Stimulated activated CD8-positive, alpha-beta memory T cell treated with anti-CD3 and anti-CD28 coated beads, Interleukin-4, amount 100 ng/mL, for 24 hours (primary cell): ENCODE data around the gene KRTAP5-5.
"Not testable (repeated sequence)": the region's sequence is repeated elsewhere in the genome, so short reads cannot be mapped to it uniquely, and the experiment has no call there.

Source experiments
- DNase-seq: peaks from one replicate; pipeline ENCODE4 v3.0.0-alpha.2; 2020; ENCODE audit warnings: low read depth

Gene KRTAP5-5

GRCh38 chr11:1656670-1657069, 27.1 kb downstream of the KRTAP5-5 start:
- no peak for DNase-seq

DNA sequence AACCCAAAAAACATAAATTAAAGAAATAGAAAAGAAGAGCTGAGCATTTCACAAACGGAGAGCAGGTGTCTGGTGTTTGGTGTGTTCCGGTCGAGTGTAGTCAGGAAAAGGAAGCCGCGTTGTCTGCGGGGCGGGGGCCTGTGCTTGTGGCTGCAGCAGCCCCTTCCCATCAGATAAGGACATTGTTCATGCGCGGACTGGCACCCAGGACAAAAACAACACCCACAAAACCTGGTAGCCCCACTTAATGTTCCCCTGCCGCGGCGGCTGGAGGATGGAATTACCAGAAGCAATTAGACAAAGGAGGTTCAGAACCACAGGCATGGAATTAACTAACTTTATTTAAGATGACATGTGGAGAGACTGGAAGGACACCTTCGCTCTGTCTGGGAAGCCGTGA, 29.9 kb downstream of the KRTAP5-5 start:
- no peak for DNase-seq

- no peak for DNase-seq
Measured at GRCh38 chr11:1660111-1660867, 30.7 kb downstream of the KRTAP5-5 start.

- not testable (repeated sequence) for DNase-seq
Measured at GRCh38 chr11:1661454-1662269, 32.1 kb downstream of the KRTAP5-5 start.

- DNase-seq: not testable (repeated sequence)
Measured at GRCh38 chr11:1662699-1663283, 33.2 kb downstream of the KRTAP5-5 start.

DNA sequence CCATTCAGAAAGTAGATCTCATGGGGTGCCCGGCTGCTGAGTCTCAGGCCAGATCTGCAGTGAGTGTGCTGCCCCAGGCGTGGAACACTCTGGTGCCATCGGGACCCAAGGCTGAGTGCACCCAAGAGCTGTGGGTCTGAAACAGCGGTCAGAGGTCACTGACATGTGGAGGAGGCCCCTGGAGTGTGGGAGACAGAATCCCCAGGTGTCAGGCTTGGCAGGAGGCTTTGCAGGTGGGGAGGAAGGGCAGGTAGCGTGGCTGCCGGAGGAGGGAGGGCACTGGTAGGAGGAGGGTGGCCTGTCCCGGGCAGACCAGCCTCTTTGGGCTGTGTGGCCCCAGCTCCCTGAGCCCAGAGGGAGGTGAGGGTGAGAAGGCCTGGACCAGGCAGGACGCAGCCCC, 35.7 kb downstream of the KRTAP5-5 start:
- DNase-seq: no peak

- no peak for DNase-seq
Measured at GRCh38 chr11:1667121-1667850, 37.7 kb downstream of the KRTAP5-5 start.

DNA sequence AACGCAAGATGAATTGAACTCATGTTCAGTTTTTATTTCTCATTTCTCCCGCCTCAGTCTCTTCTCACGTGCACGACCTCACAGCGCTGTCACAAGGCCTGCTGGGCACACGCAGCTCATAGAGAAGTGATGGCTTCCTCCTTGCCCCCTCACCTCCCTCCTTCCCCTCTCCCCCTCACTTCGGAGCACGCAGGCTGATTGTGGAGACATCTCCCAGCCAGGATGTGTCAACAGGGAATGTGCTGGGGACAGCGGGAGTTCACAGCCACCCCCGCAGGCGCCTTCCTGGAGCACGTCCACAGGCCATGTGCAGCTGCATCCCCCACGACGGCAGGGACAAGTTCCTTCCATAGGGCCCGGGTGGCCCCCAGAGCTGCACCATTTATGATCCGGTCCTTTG, 38.3 kb downstream of the KRTAP5-5 start:
- DNase-seq: no peak

DNA sequence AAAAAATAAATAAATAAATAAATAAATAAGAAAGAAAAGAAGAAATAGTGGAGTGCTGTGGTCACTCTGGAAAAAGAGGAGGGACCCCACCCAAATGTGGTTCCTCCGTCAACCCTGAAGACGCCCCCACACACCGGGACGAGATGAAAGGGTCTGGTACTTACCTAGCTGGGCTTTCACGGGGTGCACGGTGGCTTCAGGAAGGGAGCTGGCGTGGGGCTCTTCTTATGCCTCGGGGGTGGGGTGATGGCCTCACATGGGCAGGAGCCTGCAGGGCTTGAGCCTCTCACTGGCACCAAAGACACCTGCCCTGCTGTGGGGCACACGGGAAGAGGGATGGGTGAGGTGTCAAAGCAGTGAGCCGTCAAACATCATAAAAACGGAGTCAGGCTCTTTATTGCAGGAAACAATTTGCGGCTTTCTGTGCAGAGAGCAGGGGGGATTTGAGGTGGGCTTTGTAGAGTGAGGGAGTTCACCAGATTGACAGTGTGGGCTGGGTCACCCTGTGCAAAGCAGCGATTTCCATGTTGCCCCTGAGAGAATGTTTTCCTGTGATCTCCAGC, 39.4 kb downstream of the KRTAP5-5 start:
- no peak for DNase-seq

GRCh38 chr11:1669546-1670218, 40.1 kb downstream of the KRTAP5-5 start:
- DNase-seq: no peak

DNA sequence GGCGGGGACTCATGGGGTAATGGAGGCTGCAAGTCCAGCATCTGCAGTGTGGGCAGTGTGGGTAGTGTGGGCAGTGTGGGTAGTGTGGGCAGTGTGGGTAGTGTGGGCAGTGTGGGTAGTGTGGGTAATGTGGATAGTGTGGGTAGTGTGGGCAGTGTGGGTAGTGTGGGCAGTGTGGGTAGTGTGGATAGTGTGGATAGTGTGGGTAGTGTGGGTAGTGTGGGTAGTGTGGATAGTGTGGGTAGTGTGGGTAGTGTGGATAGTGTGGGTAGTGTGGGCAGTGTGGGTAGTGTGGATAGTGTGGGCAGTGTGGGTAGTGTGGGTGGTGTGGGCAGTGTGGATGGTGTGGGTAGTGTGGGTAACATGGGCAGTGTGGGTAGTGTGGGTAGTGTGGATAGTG, 40.9 kb downstream of the KRTAP5-5 start:
- not testable (repeated sequence) for DNase-seq

DNA sequence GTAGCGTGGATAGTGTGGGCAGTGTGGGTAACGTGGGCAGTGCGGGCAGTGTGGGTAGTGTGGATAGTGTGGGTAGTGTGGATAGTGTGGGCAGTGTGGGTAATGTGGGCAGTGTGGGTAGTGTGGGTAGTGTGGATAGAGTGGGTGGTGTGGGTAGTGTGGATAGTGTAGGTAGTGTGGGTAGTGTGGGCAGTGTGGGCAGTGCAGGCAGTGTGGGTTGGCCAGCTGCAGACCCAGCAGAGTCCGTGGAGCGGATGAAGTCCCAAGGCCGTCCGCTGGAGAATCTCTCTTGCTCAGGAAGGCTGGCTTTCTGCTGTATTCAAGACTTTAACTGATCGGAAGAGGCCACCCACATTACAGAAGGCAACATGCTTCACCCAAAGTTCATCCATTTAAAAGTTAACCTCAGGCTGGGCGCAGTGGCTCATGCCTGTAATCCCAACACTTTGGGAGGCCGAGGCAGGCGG, 41.4 kb downstream of the KRTAP5-5 start:
- no peak for DNase-seq

DNA sequence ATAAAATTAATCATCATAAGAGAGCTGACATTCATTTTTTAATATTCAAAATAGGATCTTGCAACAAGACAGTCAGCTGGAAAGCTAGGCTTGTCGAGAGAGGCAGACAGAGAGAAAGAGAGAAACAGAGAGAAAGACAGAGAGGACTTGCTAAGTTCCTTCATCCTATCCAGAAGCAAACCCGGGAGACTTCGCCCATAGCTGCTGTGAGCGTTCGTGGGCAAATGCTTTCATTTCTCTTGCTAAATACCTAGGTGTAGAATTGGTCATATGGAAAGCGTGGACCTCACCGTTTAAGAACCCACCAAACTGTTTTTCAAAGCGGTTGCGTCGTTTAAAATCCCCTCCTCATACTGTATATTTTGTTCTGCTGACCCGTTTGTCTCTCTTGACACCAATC, 42.1 kb downstream of the KRTAP5-5 start:
- no peak for DNase-seq

DNA sequence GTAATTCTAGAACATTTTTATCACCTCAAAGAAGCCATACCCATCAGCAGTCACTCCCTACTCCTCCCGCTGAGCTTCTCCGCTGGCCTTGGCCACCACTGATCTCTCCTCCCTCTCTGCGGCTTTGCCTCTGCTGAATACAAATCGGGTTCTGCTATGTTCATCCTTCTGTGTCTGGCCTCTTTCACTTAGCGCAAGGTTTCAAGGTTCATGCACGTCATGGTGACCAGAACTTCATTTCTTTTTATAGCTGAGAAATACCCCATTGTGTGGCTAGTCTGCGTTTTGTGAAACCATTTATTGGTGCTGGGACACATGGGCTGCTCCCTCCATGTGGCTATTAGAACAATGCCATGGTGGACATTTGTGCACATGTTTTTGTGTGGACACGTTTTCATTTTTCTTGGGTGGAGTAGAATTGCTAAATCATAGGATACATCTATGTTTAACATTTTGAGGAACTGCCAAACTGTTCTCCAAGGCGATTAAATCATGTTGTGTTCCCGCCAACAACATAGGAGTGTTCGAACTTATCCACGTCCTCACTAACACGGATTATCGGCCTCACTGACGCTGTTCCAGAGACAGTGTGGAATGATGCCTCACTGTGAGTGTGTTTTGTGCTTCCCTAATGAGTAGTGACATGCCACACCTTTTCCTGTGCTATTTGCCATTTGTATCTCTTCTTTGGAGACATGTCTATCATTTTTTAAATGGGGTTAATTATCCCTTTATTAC, 43.2 kb downstream of the KRTAP5-5 start:
- no peak for DNase-seq

DNA sequence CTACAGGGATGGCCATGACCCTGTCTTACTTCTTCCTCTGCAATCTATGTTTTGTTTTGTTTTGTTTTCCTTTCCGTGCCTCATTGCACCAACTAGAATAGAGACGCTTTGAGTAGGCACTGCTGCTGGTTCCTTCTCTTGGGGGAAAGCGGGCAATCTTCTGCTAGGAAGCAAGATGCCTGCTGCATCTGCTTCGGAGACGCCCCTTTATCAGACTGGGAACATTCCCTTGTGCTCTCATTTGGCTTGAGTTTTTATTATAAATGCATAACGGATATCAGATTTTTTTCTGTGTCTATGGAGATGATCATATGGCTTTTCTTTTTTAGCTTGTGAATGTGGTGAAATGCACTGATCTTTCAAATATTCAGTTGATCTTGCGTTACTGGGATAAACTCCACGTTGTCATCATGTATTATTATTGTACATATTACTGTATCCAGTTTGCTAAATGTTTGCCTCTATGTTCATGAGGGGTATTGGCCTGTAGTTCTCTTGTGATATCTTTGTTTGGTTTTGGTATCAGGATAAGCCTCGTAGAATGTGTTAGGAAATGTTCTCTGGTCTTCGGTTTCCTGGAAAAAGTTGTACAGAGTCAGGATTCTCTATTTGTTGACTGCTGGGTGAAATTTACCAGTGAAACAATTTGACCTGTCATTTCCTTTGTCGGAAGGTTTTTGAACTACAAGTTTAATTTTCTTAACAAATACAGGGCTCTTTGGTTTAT, 44.0 kb downstream of the KRTAP5-5 start:
- no peak for DNase-seq

DNA sequence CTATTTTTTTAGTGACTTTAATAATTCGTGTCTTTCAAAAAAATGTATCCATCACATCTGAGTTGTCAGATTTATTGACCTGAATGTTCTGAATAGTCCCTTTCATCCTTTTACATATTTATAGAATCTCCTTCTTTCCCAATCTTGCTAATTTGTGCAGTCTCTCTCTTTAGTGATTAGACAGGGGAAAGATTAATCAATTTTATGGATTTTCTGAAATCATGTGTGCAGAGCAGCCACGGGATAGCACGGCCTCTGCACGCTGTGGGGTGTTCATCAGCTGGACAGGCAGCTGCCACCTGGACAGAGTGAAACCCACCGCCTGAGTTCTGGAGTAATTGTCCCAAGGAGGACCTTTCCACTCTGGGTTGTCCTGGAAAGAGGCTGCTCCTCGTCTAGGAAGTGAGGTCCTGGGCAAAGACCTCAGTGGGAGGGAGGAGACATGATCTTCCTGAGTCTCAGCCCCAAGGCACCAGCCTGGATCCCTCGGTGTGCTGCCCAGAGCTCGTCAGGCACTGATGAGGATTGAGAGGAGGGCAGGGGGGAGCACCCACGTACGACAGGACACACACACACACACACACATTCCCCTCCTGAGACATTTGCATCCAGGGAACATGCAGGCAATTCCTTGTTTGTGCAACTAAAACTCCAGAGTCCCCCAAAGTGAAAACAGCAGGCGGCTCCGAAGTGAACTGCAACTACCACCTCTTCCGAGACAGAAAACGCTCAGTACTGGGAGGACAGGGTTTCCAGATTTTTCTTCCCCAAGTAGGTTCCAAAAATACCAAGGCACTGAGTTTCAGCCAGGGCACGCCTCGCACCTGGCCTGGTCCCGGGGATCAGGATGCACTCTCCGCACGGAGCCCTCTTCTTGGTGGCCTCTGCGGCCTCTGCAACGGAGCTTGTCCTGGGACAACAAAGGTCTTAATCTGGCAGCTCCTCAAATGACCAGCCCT, 44.9 kb downstream of the KRTAP5-5 start:
- DNase-seq: no peak

DNA sequence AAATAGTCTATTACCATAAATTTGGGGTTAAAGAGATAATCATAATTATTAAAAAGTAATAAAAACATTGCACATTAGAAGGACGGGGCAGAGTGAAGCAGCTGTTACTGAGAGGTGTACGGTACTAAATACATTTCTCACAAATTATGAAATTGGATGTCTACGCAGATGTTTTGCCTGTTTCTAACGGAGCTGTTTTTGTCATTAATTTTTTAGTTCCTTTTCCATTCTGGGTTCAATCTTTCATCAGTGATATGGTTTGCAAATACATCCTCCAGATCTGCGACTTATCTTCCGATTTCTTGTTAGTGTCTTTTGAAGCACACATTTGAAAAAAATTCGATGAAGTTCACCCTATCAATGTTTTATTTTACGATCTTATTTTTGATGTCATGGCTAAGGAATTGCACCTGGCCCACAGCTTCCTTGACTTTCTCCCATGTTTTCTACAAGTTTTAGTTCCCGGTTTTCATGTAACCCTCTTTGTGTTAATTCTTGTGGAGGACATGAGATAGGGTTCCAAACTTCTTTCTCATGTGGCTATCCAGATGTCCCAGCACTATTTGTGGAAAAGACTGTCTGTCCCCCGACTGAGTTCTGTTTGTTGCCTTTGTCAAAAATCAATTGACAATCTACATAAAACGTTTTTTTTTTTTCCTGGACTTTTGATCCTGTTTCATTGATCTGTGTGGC, 46.1 kb downstream of the KRTAP5-5 start:
- no peak for DNase-seq

DNA sequence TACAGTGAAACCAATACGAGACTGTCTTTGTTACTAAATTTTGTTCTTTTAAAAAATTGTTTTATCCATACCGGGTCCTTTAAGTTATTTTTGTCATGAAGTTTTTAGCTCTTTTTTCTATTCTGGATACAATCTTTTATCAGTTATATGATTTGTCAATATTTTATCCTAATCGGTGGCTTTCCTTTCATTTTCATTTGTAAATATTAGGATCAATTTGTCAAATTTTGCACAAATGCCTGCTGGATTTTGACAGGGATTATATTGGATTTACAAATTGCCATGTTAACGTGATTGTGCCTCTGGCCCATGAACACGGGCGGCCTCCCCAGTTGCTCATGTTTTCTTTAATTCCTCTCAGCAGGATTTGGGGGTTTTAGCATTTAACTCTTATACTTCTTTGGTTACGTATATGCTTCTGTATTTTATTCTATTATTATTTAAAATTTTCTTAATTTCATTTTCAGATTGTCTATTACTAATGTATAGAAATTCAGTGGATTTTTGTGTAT, 46.7 kb downstream of the KRTAP5-5 start:
- DNase-seq: no peak
